ENCODE measurements around the gene NDUFS5. TPM values are rescaled to one million over a fixed set of nuclear protein-coding genes. Genes with fewer than 3 reads are reported as not detected.
"Not testable (repeated sequence)": the region's sequence is repeated elsewhere in the genome, so short reads cannot be mapped to it uniquely, and the experiment has no call there.

The NDUFS5 gene
- total RNA-seq (100 to 1,000 TPM; 276 to 407 (median 350) TPM), polyA plus RNA-seq (100 to 1,000 TPM; 629 to 910 (median 836) TPM)
- long read RNA-seq, donor 1, transcript NDUFS5-201 (3 exons, 544 nt): major isoform, 64 of 98 reads
- long read RNA-seq, donor 1, transcript NDUFS5-202 (3 exons, 548 nt): minor isoform, 22 of 98 reads
- long read RNA-seq, donor 1, partial matches to known transcripts: 11 of 98 reads
- long read RNA-seq, donor 1, other reads (novel, unspliced or antisense): 1 of 98 reads
- long read RNA-seq, donor 2, transcript NDUFS5-202 (3 exons, 548 nt): minor isoform, 28 of 110 reads
- long read RNA-seq, donor 2, transcript NDUFS5-201 (3 exons, 544 nt): major isoform, 77 of 110 reads
- long read RNA-seq, donor 2, partial matches to known transcripts: 4 of 110 reads
- long read RNA-seq, donor 2, other reads (novel, unspliced or antisense): 1 of 110 reads

DNA sequence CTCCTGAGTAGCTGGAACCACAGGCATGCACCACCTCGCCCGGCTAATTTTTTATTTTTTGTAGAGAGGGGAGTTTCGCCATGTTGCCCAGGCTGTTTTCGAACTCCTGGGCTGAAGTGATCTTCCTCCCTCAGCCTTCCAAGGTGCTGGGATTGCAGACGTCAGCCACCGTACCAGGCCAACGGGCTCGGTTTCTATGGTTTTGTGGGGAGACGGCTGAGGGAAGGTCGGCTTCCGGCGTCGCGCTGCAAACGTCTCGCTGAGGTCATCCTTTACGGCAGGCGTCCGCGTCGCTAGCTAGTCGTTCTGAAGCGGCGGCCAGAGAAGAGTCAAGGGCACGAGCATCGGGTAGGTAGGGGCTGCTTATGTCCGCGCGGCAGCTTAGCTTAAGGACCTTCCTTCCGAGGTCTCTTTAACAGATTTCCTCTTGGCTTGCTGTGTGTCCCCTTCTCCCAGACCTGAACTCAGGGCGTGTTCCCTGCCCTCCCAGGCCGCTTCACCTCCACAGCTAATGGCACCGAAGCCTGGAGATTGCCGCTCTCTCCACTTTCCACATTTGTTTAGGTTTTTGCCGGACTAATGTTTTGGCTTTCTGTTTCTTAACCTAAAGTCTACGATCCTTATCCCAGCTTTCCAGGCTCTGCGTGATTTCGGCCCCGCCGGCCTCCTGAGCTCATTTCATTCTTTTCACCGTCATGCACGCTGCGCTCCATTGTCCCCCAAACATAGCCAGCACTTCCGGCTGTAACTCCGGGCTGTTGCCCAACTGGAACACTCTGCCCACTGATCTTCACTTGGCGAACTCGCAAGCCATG lies at the start of gene NDUFS5:
TSS of gene NDUFS5 (plus strand) at position 300 of the 815 bp plus-strand sequence. CDS start 2,375 bp downstream, outside the sequence.
- no peak for TF ChIP-seq CTCF (IDR thresholded peaks at IDR 0.05)
- 0 to 1% (median 0%) methylated on average over 47 of the region's 47 CpGs for WGBS, 3 donors
- H3K27me3 ChIP-seq (ENCODE audit: insufficient read depth in 3 of 3, low read length in 2 of 3): no peaks in the 10 kb centered on the region
- peaks cover 18% of the 10 kb centered on the region for H3K4me1 ChIP-seq
- peak within 1 kb of the TSS; percentile 94 for H3K4me3 ChIP-seq
- H3K27ac ChIP-seq: peak within 1 kb of the TSS; percentile 97
- ATAC-seq: peak; percentile 94 to 97 (median 96)
- peak; percentile 92 to 96 for DNase-seq
- intact Hi-C loops (cut with DNase I): loop anchor here in 1 of 2 donors (2.0 to 10.0 kb wide), 2 partner anchors 67 to 151 kb away; partner anchors contain the start of gene MYCBP
- peaks cover 0 to 32% of the 10 kb centered on the region in 2 donors for H3K36me3 ChIP-seq (ENCODE audit: insufficient read depth in 1 of 2, low read depth in 1 of 2)
- no peaks in the 10 kb centered on the region for H3K9me3 ChIP-seq

DNA sequence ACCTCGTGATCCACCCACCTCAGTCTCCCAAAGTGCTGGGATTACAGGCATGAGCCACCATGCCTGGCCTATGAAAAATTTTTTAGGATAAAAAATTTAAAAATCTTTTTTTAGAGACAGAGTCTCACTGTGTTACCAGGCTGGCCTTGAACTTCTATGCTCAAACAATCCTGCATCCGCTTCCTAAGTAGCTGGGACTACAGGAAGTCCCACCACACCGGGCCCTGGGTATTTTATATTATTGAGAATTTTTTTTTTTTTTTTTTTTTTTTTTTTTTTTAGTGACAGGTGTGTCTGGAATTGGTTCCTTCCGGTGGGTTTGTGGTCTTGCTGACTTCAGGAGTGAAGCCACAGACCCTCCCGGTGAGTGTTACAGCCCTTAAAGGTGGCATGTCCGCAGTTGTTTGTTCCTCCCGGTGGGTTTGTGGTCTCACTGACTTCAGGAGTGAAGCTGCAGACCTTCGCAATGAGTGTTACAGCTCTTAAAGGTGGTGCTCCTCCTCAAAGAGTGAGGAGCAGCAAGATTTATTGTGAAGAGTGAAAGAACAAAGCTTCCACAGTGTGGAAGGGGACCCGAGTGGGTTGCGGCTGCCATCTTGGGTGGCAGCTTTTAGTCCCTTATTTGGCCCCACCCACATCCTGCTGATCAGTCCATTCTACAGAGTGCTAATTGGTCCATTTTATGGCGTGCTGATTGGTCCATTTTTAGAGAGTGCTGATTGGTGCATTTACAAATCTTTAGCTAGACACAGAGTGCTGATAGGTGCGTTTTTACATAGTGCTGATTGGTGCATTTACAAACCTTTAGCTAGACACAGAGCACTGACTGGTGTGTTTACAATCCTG lies 48.5 kb upstream of the NDUFS5 start:
- H3K36me3 ChIP-seq (ENCODE audit: insufficient read depth in 1 of 2, low read depth in 1 of 2); DNase-seq; H3K27ac ChIP-seq; H3K4me3 ChIP-seq; H3K27me3 ChIP-seq (ENCODE audit: insufficient read depth in 3 of 3, low read length in 2 of 3); H3K4me1 ChIP-seq; intact Hi-C loops (cut with DNase I); H3K9me3 ChIP-seq; ATAC-seq: not testable (repeated sequence)
- 87 to 88% (median 87%) methylated on average over 12 of the region's 12 CpGs for WGBS, 3 donors

DNA sequence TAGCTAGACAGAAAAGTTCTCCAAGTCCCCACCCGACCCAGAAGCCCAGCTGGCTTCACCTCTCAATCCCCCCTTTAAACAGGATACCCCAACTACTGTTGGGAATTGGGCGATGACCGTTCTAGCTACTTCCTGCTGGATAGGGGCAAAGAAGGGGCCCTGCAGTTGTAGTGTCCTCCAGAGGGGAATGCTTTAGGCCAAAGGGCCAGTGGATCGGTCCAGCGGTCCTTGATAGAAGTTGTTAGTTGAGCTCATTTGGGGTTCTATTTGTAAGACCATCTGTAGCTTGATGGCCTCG lies 48.0 kb upstream of the NDUFS5 start:
- ATAC-seq; H3K4me1 ChIP-seq; intact Hi-C loops (cut with DNase I); DNase-seq; H3K27me3 ChIP-seq (ENCODE audit: insufficient read depth in 3 of 3, low read length in 2 of 3); H3K9me3 ChIP-seq; H3K36me3 ChIP-seq (ENCODE audit: insufficient read depth in 1 of 2, low read depth in 1 of 2); H3K4me3 ChIP-seq; H3K27ac ChIP-seq: not testable (repeated sequence)
- WGBS, 3 donors: 92 to 93% (median 93%) methylated on average over 6 of the region's 6 CpGs

GRCh38 chr1:38979380-38979779 lies 46.8 kb upstream of the NDUFS5 start:
- H3K27ac ChIP-seq; H3K9me3 ChIP-seq; DNase-seq; H3K4me3 ChIP-seq; H3K36me3 ChIP-seq (ENCODE audit: insufficient read depth in 1 of 2, low read depth in 1 of 2); ATAC-seq; intact Hi-C loops (cut with DNase I); H3K4me1 ChIP-seq; H3K27me3 ChIP-seq (ENCODE audit: insufficient read depth in 3 of 3, low read length in 2 of 3): not testable (repeated sequence)
- WGBS, 3 donors: 55 to 72% (median 65%) methylated on average over 1 of the region's 1 CpG

DNA sequence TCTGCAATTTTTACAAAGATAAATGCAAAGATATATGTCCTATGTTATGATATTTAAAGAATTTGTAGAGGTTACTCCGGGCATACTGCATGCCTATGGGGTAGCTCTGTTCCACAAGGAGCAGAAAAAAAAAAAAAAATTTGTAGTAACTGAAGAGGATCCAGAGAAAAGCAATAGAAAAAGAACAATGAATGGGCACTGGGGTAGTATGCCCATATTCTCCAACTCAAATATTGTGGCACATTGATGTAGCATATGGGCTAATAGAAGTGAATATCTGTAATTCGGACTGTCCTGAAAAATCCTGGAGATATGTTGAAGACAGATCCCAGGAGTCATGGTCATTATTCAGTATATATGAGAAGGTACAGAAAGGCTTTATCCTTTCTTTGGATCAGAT lies 36.2 kb upstream of the NDUFS5 start:
- Histone ChIP-seq H3K27me3 (ENCODE audit: insufficient read depth in 3 of 3, low read length in 2 of 3) (no peaks in the 10 kb centered on the region), H3K27ac (peak overlapping the region; percentile 94), H3K9me3 (no peaks in the 10 kb centered on the region), H3K36me3 (ENCODE audit: insufficient read depth in 1 of 2, low read depth in 1 of 2) (peaks cover 0 to under 1% of the 10 kb centered on the region in 2 donors), H3K4me3 (peak overlapping the region; percentile 97), H3K4me1 (peaks cover 15% of the 10 kb centered on the region)
- intact Hi-C loops (cut with DNase I): loop anchor here in 1 of 2 donors (5.0 kb wide), 1 partner anchor 118 kb away; the partner anchor contains the start of gene MYCBP
- TF ChIP-seq CTCF (IDR thresholded peaks at IDR 0.05): no peak
- ATAC-seq: no peak
- 42 to 69% (median 63%) methylated on average over 2 of the region's 2 CpGs for WGBS, 3 donors
- no peak for DNase-seq
